K562 (cell line): Measurements from ENCODE around the gene CCL5. TPM values are rescaled to one million over a fixed set of nuclear protein-coding genes. Genes with fewer than 3 reads are reported as not detected.

ENCODE experiments used
- BRD4 ChIP-seq: fragments of 200-600 bp; sonication (generic); IDR thresholded peaks from 2 replicates; pipeline ENCODE4 v1.6.1; 2017; ENCODE audit warnings: inconsistent platforms
- HCFC1 ChIP-seq: IDR thresholded peaks from 2 replicates; pipeline ENCODE4 v1.6.1; 2012; ENCODE audit warnings: low read depth, low read length, improper control_type of control experiment
- HMGN3 ChIP-seq: IDR thresholded peaks from 2 replicates; pipeline ENCODE4 v1.6.1; 2011; ENCODE audit warnings: borderline replicate concordance, low read depth, mild to moderate bottlenecking, mixed read lengths, low read length; ENCODE audit not compliant: insufficient read length; ENCODE audit errors: extremely low read depth
- JUNB ChIP-seq: fragments of 450-650 bp; formaldehyde crosslinking; conservative IDR thresholded peaks from 2 replicates; pipeline ENCODE4 v1.4.0; 2020; ENCODE audit warnings: mild to moderate bottlenecking
- NCOA2 ChIP-seq, 2 experiments: fragments of 450-650 bp; IDR thresholded peaks; 2 replicates each; pipeline ENCODE4 v1.6.1; 2018; ENCODE audit warnings: mild to moderate bottlenecking in 2 of 2, moderate library complexity in 1 of 2; ENCODE audit not compliant: partially characterized antibody in 2 of 2
- NFE2L1 ChIP-seq: fragments of 450-650 bp; IDR thresholded peaks from 2 replicates; pipeline ENCODE4 v1.6.1; 2016; ENCODE audit warnings: missing genetic modification characterization, low read depth, mild to moderate bottlenecking, missing compliant biosample characterization, moderate library complexity, borderline replicate concordance
- SAFB2 ChIP-seq: fragments of 200-400 bp; formaldehyde crosslinking; IDR thresholded peaks from 2 replicates; pipeline ENCODE4 v1.6.1; 2018; ENCODE audit warnings: borderline replicate concordance, low read length, low read depth, moderate library complexity; ENCODE audit not compliant: severe bottlenecking
- YY1 ChIP-seq, 3 experiments: IDR thresholded peaks; 2 replicates each; pipeline ENCODE4 v1.6.1; 2011; ENCODE audit warnings: low read length in 2 of 3, mild to moderate bottlenecking in 2 of 3, moderate library complexity in 2 of 3, borderline replicate concordance in 1 of 3, control low read depth in 1 of 3, low read depth in 1 of 3; ENCODE audit not compliant: insufficient read depth in 3 of 3, insufficient replicate concordance in 2 of 3, control insufficient read depth in 1 of 3, insufficient read length in 1 of 3; ENCODE audit errors: extremely low read depth in 1 of 3
- ZNF124 ChIP-seq: sonication (generic); formaldehyde crosslinking; IDR thresholded peaks from 2 replicates; pipeline ENCODE4 v1.8.1; 2022; ENCODE audit warnings: missing genetic modification reagents
- polyA plus RNA-seq, 8 experiments: library from polyadenylated mRNA; depleted of rRNA in 4 of 8; stranded (reverse) in 5 of 8; unstranded in 3 of 8; fragments of >200 nt; fragmentation: Nextera tagmentation in 2 of 8; fragmentation: Illumina TruSeq in 1 of 8; extraction: Ambion mirVana in 2 of 8; extraction: Trizol in 1 of 8; gene quantifications; 2 replicates each; pipeline versions ENCODE4 v1.2.1 to v1.2.3, GENCODE V29; 2011 to 2014; ENCODE audit warnings: inconsistent platforms in 1 of 8, missing spikeins in 1 of 8
- total RNA-seq, 7 experiments: library from RNA; depleted of rRNA in 6 of 7; stranded (reverse); fragments of >200 nt in 6 of 7; fragmentation: Illumina TruSeq in 2 of 7; extraction: Trizol in 2 of 7; gene quantifications; 2 replicates each; pipeline versions ENCODE4 v1.2.1 to v1.2.3, GENCODE V29; 2011 to 2021; ENCODE audit warnings: low replicate concordance in 1 of 7
- TF ChIP-seq, protein P1 (sequence below): fragments of 250-450 bp; sonication (Bioruptor Pico); IDR thresholded peaks from 2 replicates; pipeline ENCODE4 v1.5.0; 2020; ENCODE audit warnings: mild to moderate bottlenecking, borderline replicate concordance
- TF ChIP-seq, protein P2 (sequence below), 2 experiments: fragments of 450-650 bp; formaldehyde crosslinking in 1 of 2; IDR thresholded peaks; 2 replicates each; pipeline versions ENCODE4 v1.4.0 to v1.6.1; 2014 to 2020; ENCODE audit warnings: mild to moderate bottlenecking in 2 of 2, borderline replicate concordance in 1 of 2, low read depth in 1 of 2
- TF ChIP-seq, protein P3 (sequence below): sonication (generic); formaldehyde crosslinking; IDR thresholded peaks from 2 replicates; pipeline ENCODE4 v1.8.1; 2023; ENCODE audit warnings: mild to moderate bottlenecking, missing genetic modification reagents

Gene CCL5
- total and polyA plus RNA-seq, 9 of the 15 experiments (the other 6 are each of a cell fraction or from before 2014, with no cell fraction given): 0.18 to 0.59 (median 0.45) TPM; not detected in 1

DNA sequence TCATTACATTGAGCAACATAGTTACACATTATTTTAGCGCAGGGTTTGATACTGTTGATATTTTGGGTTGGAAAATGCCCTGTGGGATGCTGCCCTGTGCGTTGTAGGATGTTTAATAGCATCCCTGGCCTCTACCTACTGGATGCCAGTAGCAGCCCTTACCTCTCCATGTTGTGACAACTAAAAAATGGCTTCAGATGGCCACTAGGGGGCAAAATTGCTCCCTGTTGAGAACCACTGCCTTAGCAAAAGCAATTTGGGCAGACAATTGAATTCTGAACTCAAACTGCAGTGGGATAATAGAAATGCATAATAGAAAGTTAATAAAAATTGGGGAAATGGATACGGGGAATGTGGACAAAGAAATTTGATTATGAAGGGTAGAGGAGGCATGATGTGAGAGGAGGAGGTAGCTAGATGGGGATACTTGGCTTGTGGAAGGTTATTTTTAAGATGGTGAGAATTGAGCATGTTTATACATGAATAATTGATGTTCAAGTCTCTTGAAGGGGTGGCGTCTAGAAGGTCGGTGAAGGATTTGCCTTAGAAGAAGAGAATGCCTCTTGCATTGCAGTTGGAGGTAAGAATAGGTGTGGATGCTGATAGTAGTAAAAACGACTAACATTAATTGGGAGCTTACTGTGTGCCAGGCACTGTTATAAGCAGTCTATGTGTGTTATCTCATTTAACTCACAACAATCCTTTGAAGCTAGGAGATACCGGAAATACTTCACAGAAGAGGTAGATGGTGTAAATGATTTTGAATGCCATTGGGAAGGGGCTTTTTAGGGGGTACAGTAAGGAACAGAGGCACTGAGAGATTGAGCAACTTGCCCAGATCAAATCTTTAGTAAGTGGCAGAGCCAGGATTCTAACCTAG lies 30.5 kb downstream of the CCL5 start (continued):
- TF ChIP-seq, protein P1, sequence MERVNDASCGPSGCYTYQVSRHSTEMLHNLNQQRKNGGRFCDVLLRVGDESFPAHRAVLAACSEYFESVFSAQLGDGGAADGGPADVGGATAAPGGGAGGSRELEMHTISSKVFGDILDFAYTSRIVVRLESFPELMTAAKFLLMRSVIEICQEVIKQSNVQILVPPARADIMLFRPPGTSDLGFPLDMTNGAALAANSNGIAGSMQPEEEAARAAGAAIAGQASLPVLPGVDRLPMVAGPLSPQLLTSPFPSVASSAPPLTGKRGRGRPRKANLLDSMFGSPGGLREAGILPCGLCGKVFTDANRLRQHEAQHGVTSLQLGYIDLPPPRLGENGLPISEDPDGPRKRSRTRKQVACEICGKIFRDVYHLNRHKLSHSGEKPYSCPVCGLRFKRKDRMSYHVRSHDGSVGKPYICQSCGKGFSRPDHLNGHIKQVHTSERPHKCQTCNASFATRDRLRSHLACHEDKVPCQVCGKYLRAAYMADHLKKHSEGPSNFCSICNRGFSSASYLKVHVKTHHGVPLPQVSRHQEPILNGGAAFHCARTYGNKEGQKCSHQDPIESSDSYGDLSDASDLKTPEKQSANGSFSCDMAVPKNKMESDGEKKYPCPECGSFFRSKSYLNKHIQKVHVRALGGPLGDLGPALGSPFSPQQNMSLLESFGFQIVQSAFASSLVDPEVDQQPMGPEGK: no peak
- TF ChIP-seq HMGN3: no peak
- TF ChIP-seq NFE2L1 (tag): no peak
- TF ChIP-seq SAFB2: no peak
- TF ChIP-seq, protein P2, sequence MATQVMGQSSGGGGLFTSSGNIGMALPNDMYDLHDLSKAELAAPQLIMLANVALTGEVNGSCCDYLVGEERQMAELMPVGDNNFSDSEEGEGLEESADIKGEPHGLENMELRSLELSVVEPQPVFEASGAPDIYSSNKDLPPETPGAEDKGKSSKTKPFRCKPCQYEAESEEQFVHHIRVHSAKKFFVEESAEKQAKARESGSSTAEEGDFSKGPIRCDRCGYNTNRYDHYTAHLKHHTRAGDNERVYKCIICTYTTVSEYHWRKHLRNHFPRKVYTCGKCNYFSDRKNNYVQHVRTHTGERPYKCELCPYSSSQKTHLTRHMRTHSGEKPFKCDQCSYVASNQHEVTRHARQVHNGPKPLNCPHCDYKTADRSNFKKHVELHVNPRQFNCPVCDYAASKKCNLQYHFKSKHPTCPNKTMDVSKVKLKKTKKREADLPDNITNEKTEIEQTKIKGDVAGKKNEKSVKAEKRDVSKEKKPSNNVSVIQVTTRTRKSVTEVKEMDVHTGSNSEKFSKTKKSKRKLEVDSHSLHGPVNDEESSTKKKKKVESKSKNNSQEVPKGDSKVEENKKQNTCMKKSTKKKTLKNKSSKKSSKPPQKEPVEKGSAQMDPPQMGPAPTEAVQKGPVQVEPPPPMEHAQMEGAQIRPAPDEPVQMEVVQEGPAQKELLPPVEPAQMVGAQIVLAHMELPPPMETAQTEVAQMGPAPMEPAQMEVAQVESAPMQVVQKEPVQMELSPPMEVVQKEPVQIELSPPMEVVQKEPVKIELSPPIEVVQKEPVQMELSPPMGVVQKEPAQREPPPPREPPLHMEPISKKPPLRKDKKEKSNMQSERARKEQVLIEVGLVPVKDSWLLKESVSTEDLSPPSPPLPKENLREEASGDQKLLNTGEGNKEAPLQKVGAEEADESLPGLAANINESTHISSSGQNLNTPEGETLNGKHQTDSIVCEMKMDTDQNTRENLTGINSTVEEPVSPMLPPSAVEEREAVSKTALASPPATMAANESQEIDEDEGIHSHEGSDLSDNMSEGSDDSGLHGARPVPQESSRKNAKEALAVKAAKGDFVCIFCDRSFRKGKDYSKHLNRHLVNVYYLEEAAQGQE (IDR thresholded peaks at IDR 0.05; ENCODE audit: borderline replicate concordance): peak; percentile 77; the same call in 1 of the 2 replicates
- TF ChIP-seq, protein P2 (CRISPR knock-in tag; IDR thresholded peaks at IDR 0.05; ENCODE audit: low read depth): no peak
- TF ChIP-seq NCOA2 (IDR thresholded peaks at IDR 0.05; ENCODE audit: partially characterized antibody in 2 of 2): no peak
- TF ChIP-seq JUNB (CRISPR knock-in tag): no peak
- TF ChIP-seq, protein P3, sequence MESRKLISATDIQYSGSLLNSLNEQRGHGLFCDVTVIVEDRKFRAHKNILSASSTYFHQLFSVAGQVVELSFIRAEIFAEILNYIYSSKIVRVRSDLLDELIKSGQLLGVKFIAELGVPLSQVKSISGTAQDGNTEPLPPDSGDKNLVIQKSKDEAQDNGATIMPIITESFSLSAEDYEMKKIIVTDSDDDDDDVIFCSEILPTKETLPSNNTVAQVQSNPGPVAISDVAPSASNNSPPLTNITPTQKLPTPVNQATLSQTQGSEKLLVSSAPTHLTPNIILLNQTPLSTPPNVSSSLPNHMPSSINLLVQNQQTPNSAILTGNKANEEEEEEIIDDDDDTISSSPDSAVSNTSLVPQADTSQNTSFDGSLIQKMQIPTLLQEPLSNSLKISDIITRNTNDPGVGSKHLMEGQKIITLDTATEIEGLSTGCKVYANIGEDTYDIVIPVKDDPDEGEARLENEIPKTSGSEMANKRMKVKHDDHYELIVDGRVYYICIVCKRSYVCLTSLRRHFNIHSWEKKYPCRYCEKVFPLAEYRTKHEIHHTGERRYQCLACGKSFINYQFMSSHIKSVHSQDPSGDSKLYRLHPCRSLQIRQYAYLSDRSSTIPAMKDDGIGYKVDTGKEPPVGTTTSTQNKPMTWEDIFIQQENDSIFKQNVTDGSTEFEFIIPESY: no peak
- TF ChIP-seq HCFC1: no peak
- no peak for TF ChIP-seq BRD4
- TF ChIP-seq ZNF124 (CRISPR knock-in tag): no peak
- no peak for TF ChIP-seq YY1 (IDR thresholded peaks at IDR 0.05; ENCODE audit: borderline replicate concordance in 1 of 3, control insufficient read depth in 1 of 3, extremely low read depth in 1 of 3, insufficient read depth in 3 of 3, insufficient read length in 1 of 3, insufficient replicate concordance in 2 of 3, low read depth in 1 of 3, low read length in 2 of 3)
